GM06990 (cell line): ENCODE measurements around the gene CNGA2.

Source experiments
- DNase-seq: peaks from one replicate; pipeline ENCODE4 v3.0.0-alpha.2; 2011; ENCODE audit not compliant: insufficient read length; ENCODE audit errors: extremely low read depth
- H3K27me3 ChIP-seq: replicated peaks from 2 replicates; pipeline ENCODE4 v1.6.0; 2011; ENCODE audit warnings: low read length; ENCODE audit not compliant: control insufficient read depth, insufficient read depth
- H3K36me3 ChIP-seq: 2 replicates; pipeline ENCODE4 v1.5.1; 2011; ENCODE audit warnings: low read length; ENCODE audit not compliant: control insufficient read depth, insufficient read depth
- H3K4me3 ChIP-seq: replicated peaks from 2 replicates; pipeline ENCODE4 v1.5.1; 2011; ENCODE audit warnings: low read depth, mild to moderate bottlenecking, control low read depth, low read length
- CTCF ChIP-seq: IDR thresholded peaks from 2 replicates; pipeline ENCODE4 v1.5.1; 2011; ENCODE audit warnings: low read length, control low read depth, mild to moderate bottlenecking, inconsistent platforms; ENCODE audit not compliant: insufficient read depth, poor library complexity, severe bottlenecking

Gene CNGA2

GRCh38 chrX:151703487-151703886 lies 31.1 kb upstream of the CNGA2 start:
- H3K36me3 ChIP-seq: no peaks in the 10 kb centered on the region
- TF ChIP-seq CTCF: no peak
- H3K27me3 ChIP-seq: no peaks in the 10 kb centered on the region
- DNase-seq: no peak
- H3K4me3 ChIP-seq: no peak overlapping the region

- H3K4me3 ChIP-seq: no peak overlapping the region
- TF ChIP-seq CTCF: no peak
- no peaks in the 10 kb centered on the region for H3K27me3 ChIP-seq
- no peaks in the 10 kb centered on the region for H3K36me3 ChIP-seq
- no peak for DNase-seq
Observed at GRCh38 chrX:151704041-151704663, 30.4 kb upstream of the CNGA2 start.

GRCh38 chrX:151708821-151709220 lies 25.7 kb upstream of the CNGA2 start:
- H3K36me3 ChIP-seq: no peaks in the 10 kb centered on the region
- DNase-seq: no peak
- H3K27me3 ChIP-seq: no peaks in the 10 kb centered on the region; the same call in 1 of the 2 replicates
- no peak for TF ChIP-seq CTCF
- H3K4me3 ChIP-seq: no peak overlapping the region

DNA sequence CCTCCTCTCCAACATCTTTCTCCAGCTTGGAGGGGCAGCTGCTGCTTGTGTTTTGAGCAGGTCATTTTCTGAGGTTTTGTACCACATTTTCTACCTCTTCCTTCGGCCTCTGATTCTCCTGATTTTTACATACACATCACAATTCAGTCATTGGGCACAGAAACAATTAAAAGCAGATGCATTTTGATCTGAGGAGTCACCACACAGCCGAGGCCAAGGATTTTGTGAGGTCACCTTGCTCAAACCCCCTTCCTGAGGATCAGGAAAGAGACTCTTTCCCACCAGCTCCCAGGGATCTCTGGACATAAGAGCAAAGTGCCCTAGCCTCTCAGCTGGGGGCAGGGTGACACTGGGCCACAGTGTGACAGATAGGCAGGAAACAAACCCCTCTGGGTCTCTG lies 24.1 kb upstream of the CNGA2 start:
- no peak for DNase-seq
- TF ChIP-seq CTCF: no peak
- Histone ChIP-seq H3K36me3 (no peaks in the 10 kb centered on the region), H3K4me3 (no peak overlapping the region), H3K27me3 (no peaks in the 10 kb centered on the region; the same call in 1 of the 2 replicates)

DNA sequence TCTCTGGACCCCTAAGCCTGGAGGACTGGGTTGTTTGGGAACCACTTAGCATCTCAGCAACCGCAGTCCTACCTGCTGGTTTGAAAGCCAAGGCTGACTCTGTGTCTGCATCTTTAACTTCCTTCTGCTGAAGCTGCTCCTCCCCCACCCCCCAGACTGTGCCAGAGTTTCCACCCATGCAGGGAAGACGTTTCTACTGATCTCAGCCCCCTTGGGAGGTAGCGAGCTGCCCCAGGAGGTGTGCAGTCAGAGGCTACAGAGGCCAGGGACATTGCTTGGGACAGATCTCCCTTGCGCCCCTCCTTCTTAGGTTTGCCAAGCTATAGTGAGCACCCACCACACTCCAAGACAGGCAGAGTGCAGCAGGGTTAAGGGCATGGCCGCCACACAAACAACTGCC lies 23.4 kb upstream of the CNGA2 start:
- no peak for DNase-seq
- Histone ChIP-seq H3K27me3 (no peaks in the 10 kb centered on the region; the same call in 1 of the 2 replicates), H3K4me3 (no peak overlapping the region), H3K36me3 (no peaks in the 10 kb centered on the region)
- no peak for TF ChIP-seq CTCF

DNA sequence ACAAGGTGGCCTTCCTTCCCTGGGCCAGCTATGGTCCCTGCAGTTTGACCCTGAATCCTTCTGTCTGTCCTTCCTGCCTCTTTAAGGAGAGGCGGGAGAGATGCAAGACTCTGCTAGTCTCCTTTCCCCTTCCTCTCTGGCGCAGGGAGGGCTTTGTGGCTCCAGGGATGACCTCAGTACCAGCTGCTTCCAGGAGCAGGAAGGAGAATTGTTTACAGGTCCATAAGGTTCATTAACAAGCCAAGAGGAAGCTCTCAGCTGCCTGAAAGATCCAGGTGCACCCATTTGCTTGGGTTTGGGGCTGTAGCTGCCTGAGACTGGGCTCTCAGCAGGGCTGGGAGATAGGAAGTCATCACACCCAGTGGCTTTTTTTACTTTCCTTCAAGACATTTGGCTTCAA lies 22.8 kb upstream of the CNGA2 start:
- Histone ChIP-seq H3K36me3 (no peaks in the 10 kb centered on the region), H3K27me3 (no peaks in the 10 kb centered on the region; the same call in 1 of the 2 replicates), H3K4me3 (no peak overlapping the region)
- DNase-seq: no peak
- no peak for TF ChIP-seq CTCF
